Fibroblast of skin of right quadriceps (primary cell): Measurements from ENCODE around the gene CKAP2L.
A peak's percentile ranks its signal among the peaks of the same experiment; 100 is the strongest.

ENCODE experiments used
- DNase-seq: peaks from one replicate; pipeline ENCODE4 v3.0.0-alpha.2; 2013

The CKAP2L gene

GRCh38 chr2:112706170-112706664, 58.2 kb downstream of the CKAP2L start:
- DNase-seq, result peak; percentile 45

- no peak for DNase-seq
These were observed 58.8 kb downstream of the CKAP2L start for GRCh38 chr2:112705575-112705974.

GRCh38 chr2:112703684-112704083, 60.7 kb downstream of the CKAP2L start:
- no peak for DNase-seq

GRCh38 chr2:112701052-112701451, 63.4 kb downstream of the CKAP2L start:
- no peak for DNase-seq

- no peak for DNase-seq
These were observed 64.3 kb downstream of the CKAP2L start for GRCh38 chr2:112699984-112700667.

- no peak for DNase-seq
These were observed 65.4 kb downstream of the CKAP2L start for GRCh38 chr2:112698834-112699515.

- no peak for DNase-seq
These were observed 70.2 kb downstream of the CKAP2L start for GRCh38 chr2:112694182-112694581.

GRCh38 chr2:112693596-112693995, 70.8 kb downstream of the CKAP2L start:
- no peak for DNase-seq

GRCh38 chr2:112692918-112693317, 71.5 kb downstream of the CKAP2L start:
- no peak for DNase-seq

GRCh38 chr2:112692495-112692911, 71.9 kb downstream of the CKAP2L start:
- peak; percentile 87 for DNase-seq

- no peak for DNase-seq
These were observed 72.5 kb downstream of the CKAP2L start for GRCh38 chr2:112691881-112692281.

GRCh38 chr2:112690853-112691401, 73.5 kb downstream of the CKAP2L start:
- peak; percentile 17 for DNase-seq

GRCh38 chr2:112688086-112688880, 76.1 kb downstream of the CKAP2L start:
- no peak for DNase-seq

GRCh38 chr2:112687522-112687921, 76.9 kb downstream of the CKAP2L start:
- DNase-seq, result no peak
